Measurements from ENCODE around the gene FOXL3.

FOXL3 gene

DNA sequence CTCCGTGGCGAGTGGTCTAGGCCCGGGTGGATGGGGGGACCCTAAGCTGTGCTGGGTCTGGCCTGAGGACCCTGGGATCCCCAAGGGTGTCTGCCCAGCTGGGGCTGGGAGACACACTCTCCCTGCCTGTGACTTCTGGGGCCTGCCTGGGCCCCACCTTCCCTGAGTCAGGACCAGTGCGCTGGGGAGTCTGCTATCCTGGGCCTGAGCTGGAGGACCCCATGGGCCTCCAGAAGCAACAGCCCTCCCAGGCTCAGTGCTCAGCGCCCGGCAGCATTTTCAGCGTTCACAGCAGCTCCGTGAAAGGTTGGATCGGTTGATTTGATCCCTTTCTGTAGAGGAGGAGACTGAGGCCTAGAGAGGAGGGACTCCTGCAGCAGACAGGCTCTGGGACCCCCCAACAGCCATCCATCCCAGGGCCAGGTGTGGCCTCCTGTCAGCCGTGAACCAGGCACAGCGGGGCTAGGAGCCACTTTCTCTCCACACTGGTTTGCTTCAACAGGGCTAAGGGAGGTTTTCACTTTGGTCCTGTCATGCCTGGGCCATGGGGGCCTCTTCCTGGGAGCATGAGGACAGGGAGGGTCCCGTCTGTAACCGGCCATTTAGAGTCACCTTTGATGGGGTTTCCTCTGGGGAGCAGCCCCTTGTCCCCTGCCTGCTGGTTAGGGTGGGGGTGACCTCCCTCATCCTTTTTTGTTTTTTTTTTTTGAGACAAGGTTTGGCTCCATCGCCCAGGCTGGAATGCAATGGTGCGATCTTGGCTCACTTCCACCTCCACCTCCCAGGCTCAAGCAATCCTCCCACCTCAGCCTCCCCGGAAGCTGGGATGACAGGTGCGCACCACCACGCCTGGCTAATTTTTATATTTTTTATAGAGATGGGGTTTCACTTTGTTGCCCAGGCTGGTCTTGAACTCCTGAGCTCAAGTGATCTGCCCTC, 12.4 kb downstream of the FOXL3 start:
- DNase-seq (ENCODE audit: low spot score), result no peak

DNA sequence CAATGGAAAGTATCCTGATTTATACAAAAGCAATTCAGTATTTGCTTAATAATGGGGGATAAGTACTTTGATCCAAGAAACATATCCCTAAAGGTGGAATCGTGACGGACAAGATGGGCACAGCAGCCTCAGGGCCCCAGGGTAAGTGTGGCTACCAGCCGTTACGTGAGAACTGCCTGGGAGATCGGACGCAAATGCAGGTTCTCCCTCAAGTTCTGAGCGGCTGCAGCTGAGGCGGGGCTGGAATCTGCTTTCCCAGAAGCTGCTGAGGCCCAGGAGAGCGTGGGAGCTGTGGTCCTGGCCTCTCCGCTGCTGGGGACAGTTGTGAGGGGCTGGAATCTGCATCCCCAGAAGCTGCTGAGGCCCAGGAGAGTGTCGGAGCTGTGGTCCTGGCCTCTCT, 13.5 kb downstream of the FOXL3 start:
- no peak for DNase-seq (ENCODE audit: low spot score)

DNA sequence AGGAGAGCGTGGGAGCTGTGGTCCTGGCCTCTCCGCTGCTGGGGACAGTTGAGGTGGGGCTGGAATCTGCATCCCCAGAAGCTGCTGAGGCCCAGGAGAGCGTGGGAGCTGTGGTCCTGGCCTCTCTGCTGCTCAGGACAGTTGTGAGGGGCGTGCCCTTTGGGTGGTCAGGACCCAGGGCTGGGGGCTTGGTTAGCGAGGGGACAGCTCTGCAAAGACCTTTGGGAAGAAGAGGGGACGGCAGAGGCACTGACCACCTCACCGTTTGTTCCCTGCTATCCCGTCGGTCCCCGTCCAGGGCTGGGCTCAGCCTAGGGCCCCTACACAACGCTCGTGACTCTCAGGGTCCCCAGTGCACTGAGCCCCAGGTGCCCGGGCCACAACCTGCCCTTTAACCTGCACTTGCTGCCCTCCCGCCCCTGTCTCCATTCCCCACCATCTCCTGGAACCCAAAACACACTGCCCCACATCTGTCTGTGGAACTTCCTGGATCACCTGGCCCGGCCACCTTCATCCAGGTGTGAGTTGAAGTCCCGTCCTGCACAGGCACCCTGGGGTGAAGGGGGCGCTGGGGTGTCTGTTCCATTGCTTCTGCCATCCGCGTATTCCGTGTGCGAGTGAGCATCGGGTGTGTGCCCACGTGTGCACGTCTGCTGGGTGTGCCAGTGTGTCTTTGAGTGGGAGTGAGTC, 14.1 kb downstream of the FOXL3 start:
- no peak for DNase-seq (ENCODE audit: low spot score)

DNA sequence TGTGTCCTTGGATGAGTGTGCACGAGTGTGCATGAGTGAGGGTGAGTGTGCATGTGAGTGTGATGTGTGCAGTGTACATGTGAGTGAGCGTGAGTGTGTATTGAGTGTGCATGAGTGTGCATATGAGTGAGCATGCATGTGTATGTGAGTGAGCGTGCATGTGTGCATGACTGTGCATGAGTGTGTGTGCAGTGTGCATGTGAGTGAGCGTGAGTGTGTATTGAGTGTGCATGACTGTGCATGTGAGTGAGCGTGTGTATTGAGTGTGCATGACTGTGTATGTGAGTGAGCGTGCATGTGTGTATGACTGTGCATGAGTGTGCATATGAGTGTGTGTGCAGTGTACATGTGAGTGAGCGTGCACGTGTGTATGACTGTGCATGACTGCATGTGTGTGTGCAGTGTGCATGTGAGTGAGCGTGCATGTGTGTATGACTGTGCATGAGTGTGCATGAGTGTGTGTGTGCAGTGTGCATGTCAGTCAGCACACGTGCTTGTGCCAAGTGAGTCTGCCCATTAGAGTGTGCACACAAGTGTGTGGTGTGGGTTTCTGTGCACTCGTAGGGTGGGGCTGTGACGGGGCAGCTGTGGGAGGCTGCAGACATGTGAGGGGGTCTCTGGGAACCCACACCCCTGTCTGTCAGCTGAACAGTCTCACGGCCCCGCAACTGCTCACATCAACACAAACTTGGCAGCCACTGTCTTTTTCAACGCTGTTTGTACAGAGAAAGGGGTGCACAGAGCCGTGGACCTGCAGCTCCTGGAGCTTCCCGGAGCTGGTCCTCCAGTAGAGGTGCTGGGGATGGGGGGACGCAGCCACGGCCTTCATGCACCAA, 14.8 kb downstream of the FOXL3 start:
- DNase-seq (ENCODE audit: low spot score), result no peak

DNA sequence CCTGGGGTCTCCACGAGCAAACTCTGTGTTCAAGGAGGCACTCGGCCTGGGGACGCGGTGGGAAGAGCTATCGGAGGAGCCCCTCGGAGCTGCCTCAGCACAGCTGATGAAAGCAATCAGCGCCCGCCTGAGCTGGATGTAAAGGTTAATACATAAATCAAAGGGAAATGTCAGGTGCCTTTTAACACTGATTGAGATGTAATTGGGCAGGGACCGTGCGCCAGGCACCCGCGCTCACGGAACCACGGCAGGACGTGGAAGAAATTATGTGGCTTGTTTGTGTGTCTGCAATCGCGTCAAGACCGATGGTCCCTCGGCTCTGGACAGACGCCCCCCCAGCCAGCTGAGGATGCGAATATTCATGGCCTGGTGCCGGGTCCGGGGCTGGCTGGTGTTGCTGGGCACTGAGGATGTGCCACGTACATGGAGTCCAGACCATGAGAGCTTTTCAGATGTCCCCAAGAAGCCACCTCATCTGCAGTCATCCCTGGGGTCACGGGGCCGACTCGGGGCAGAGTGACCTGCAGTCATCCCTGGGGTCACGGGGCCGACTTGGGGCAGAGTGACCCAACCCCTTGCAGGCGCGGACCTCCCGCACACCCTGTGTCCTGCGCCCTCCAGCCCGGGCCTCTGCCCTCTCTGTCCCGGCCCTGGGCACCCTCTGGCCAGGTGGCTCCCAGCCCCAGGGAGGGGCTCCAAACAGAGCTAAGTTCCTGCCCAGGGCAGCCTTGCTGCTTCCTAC, 15.6 kb downstream of the FOXL3 start:
- no peak for DNase-seq (ENCODE audit: low spot score)

DNA sequence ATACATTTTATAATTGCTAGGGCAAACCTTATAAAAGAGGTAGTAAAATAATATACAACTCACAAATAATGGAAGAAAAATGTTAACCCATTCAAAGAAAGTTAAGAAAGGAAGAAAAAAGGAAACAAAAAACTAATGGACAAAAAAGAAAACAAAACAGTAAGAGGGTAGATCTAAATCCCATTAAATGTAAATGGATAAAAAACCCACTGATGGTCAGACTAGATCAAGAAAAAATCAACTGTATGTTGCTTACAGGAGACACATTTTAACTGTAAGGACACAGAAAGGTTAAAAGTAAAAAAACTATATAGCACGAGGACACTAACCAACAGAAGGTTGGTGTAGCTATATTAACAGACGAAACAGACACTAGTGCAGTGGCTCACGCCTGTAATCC, 18.0 kb downstream of the FOXL3 start:
- no peak for DNase-seq (ENCODE audit: low spot score)

DNA sequence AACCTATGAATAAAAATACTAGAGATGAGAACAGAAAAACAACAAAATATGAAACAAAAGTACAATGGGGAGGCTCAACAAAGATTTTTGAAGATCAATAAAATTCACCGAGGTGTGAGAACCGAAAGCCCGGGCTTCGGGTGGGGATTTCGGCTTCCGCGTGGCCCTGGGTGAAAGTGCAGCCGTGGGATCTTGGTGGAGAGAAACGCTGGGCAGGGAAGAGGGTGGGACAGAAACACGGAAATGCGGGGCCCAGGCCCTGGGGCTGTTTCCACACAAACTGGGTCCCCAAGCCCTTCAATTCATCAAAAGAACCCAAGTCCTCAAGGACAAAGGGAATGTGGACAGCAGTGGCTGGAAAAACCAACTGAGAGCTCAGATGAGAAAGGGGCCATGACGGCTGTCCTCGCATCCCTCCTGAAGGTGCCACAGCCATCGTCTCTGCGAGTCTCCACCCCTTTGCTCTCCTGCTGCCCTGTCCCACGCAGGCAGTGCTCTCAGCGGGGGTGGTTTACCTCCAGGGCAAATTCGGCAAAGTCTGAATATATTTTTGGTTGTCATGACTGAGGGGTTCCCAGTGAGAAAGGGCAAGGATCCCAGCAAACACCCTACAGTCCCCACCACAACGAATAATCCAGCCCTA, 19.7 kb downstream of the FOXL3 start:
- DNase-seq (ENCODE audit: low spot score), result no peak

DNA sequence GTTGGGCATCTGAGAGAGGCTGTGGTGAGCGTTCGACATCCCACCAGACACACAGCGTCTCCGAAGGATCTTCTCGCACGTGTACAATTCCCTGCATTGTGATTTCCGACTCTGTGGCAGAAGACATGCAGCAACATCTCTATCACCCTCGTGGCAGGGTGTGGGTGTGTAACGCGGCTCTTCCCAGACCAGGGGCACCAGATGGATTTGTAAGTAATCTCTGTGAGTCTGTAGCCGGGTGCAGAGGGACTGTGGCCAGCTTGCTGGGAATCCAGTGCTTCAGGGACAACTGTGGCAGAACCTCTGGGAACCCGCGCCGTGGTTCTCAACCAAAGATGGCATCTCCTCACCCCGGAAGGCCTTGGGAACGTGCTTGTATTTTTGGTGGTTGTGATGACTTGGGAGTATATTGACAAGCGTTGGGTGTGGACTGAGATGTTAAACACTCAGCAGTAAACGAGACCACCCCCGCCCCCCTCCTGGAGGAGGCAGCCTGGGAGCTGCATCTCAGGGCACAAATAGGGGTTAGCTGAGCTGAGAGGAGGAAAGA, 21.2 kb downstream of the FOXL3 start:
- no peak for DNase-seq (ENCODE audit: low spot score)

DNA sequence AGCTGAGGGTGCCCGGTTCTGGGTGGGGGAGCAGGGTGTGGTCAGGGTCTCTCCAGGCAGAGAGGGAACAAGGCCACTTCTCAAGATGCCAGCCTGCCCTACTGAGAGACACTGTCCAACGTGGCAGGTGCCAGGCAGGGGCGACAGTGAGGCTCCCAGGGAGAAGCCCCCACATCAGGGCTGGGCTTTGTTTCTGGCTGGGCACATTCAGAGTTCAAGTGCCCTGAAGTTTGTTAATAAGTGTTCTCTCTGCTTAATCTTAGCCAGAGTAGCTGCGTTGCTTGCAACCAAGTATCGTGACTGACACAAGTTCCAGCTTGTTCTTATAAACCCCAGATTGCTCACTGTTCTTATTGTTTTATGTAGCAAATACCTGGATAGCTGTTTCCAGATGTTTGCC, 21.8 kb downstream of the FOXL3 start:
- DNase-seq (ENCODE audit: low spot score), result no peak

DNA sequence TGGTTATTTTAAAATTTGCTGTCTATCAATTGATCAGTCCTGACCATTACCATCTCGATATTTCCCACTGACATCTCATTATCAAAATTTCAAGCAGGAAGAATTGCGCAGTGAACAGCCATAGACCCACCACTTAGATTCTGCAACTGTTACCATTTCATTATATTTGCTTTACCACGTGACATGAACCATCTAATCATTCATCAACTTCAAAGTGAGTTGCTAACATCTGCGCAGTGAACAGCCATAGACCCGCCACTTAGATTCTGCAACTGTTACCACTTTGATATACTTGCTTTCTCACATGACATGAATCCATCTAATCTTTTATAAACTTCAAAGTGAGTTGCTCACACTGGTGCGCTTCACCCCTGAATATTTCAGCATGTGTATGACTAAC, 22.5 kb downstream of the FOXL3 start:
- no peak for DNase-seq (ENCODE audit: low spot score)

DNA sequence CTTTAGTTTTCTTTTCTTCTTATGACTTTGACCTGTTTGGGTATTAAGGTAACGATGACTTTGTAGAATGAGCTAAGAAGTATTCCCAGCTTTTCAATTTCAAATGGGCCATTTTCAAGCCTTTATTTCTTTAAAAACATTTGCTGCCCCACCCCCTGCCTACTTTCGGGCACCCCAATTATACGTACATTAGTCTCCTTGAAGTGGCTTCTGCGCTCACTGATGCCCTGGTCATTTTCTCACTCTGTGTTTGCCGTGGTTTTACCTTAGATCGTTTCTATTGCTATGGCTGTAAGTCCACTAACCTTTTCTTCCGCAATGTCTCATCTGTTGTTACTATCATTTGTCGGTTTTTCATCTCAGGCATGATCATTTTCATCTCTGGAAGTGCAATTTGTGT, 24.9 kb downstream of the FOXL3 start:
- DNase-seq (ENCODE audit: low spot score), result no peak

DNA sequence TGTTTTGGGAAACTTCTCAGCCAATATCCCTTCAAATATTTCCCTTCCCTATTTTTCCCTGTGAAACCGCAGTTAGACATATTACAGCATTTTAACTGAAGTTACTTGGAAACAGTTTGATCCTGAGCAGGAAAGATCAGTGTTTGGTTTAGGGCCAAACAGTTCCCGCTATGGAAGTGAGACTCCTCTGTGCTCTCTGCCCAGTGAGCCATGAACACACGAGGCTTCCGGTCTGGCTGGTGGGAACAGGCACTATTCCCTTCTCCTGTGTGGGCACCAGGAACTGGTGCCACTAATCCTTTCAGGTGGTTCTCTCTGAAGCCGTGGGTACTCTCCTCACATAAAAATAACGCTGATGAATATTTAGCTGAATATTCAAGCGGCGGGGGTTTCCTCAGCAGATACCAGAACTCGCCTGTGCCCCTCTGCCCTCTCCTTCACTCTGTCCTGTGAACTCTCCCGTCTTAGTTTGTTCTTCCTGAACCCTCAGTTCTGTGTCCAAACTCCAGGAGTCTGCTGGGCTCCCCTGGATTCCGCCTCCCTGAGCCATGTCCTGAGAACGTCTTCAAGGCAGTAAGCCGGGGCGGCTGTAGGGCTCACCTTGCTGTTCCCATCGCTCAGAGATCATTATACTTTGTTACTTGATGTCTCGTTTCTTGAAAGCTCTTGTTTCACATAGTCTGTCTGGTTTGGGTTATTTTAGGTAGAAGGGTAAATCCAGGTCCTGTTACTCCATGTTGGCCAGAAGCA, 25.7 kb downstream of the FOXL3 start:
- no peak for DNase-seq (ENCODE audit: low spot score)

DNA sequence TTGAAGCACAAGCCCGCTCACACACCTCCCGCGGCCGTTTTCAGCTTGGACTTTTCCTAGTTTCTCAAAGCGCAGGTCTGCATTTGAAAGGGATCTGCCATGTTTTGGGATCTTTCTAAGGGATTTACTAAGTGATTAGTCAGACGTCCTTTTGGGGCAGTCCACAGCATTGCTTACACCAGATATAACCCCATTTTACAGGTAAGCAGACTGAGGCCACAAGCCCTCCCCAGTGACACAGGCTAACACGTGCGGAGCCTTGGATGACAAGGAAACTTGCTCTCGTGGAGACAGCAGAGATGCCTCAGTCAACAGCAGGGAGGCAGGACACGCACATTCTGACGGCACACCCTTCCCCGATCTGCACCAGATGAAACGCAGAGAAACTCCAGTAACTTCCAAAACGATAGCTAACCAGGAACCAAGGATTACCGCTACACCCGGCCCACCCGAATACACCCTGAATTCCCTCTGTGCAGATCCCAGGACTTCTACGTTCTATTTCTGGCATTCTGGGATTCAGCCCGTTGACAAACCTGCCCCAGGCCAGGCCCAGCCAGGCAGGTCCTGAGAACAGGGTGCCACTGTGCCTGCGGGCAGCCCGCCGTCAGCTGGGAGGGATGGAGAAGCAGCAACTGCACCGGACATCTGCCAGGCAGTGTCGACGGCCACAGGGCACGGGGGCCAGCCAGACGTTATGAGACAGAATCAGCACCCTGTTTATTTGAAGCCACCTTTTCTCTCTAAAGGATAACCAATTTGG, 27.9 kb downstream of the FOXL3 start:
- DNase-seq (ENCODE audit: low spot score), result no peak

DNA sequence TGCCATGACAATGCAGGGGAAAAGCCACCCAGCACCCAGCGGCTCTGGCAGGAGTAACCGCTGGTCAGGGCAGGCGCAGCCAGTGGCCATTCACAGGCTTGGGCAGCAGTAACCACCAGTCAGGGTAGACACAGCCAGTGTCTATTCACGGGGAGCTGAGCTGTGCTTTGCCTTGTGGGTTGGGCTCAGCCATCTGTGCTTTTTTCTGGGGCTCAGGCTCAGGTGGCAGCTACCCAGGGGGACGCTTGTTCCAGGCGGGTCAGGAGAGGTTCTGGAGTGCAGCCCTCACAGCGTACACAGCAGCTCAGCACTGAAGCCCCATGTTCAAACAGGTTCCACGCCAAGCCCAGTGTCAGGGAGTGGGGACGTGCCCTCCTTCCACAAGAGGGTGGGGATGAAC, 28.5 kb downstream of the FOXL3 start:
- no peak for DNase-seq (ENCODE audit: low spot score)

DNA sequence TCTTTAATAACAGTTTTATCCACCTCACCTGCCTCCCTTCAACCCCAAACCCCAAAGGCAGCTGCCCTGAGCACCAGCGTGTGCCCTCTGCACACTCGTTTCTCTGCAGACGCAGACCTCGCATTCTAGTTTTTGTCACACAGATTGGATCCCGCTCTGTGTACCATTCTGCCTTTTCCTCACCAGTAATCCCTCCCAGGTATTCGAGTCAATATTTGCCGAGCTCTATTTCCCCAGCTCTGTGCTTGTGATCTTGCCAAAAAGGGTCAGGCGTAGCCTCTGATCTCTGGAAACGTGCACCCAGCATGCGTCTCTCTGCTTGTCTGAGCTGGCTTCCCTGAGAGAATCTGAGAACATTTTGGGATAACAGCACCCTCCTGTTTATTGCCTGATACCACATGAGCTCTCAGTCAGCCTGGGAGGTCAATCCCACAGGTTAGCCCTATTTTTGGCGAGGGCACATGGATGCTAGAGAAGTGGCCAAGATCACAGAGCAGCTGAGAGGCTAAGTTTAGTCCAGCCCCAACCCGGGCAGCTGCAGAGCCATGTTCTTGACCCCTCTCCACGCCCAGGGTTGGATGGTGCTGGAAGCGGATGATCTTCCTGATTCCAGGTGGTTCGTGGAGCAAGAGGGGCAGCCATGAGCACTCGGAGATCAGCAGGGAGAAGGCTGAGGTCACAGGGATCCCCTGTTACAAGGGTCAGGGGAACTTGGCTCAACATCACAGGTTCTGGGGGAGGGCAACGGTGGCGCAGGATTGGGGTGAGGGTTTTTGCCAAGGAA, 29.1 kb downstream of the FOXL3 start:
- DNase-seq (ENCODE audit: low spot score), result no peak

DNA sequence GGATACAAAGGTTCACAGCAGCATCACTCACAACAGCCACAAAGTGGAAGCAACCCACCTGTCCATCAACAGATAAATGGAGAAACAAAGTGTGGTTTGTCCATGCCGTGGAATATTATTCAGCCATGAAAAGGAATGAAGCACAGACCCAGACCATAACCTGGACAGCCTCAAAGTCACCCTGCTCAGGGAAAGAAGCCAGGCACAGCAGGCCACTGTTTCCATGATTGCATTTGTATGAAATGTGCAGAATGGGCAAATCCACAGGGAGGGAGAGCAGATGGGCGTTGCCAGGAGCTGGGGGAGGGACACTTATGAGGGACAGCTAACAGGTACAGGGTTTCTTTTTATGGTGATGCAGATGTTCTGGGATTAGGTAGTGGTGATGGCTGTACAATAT, 30.3 kb downstream of the FOXL3 start:
- no peak for DNase-seq (ENCODE audit: low spot score)

DNA sequence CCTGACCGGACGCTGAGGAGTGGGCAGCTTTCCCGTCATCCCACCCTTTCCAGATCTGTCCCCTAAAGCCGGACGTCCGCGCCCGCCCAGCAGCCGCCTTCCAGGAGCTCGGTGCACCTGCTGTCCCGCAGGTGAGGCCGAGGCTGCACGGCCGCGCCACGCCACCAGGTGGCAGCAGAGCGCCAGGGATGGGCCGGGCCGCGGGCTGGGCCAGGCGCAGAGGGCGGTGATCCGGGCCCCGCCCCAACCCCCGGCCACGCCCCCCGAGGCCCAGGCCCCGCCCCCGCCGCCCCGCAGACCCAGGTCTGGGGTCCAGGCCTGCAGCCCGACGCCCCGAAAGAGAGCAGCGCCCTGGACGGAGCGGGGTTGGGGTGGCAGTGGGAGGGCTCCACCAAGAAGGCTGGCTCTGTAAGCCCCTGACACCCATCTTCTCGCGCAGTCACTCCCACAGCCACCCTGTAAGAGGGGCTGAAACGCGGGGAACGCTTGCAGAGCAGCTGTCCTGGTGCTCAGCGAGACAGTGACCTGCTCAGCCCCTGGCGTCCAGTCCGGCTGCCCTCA, 32.2 kb downstream of the FOXL3 start:
- peak; percentile 90 for DNase-seq (ENCODE audit: low spot score)

DNA sequence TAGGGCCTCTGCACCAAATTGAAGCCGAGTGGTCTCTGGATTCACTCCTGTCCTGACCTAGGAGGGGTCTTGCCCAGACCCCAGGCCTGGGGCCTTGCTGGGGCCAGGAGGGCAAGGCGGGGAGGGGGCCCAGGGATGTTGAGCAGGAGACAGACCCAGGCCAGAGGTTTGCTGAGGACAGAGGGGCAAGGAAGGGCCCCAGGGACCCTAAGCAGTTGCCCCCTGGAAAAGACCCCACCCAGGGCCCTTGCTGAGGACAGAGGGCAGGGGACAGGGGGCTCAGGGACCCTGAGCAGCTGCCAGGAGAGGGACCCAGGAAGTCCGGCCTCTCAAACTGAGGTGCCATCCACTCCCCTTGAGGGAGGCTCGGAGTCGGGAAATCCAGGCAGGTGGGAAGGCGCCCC, 32.7 kb downstream of the FOXL3 start:
- no peak for DNase-seq (ENCODE audit: low spot score)
